CD4-positive, alpha-beta T cell treated with Interleukin-12 subunit alpha and Interleukin-12 subunit beta, for 1 hour (primary cell): ENCODE data around the gene SMIM36.
"Not testable (repeated sequence)": the region's sequence is repeated elsewhere in the genome, so short reads cannot be mapped to it uniquely, and the experiment has no call there.

Source experiments
- DNase-seq: peaks from one replicate; pipeline ENCODE4 v3.0.0-alpha.2; 2020

Gene SMIM36

DNA sequence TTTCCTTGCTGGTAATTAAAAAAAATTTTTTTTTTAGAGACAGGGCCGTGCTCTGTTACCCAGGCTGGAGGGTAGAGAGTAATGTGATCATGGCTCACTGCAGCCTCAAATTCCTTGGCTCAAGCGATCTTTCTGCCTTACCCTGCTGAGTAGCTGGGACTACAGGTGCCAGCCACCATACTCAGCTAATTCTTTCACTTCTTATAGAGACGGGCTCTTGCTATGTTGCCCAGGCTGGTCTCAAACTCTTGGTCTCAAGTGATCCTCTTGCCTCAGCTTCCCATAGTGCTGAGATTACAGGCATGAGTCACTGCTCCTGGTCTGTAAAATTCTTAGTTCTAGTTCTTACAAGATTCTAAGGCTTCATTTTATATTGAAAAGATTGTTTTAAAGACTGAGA is 11.1 kb downstream of the SMIM36 start:
- DNase-seq, result no peak

- no peak for DNase-seq
Measured at GRCh38 chr17:55496094-55496881, 15.0 kb downstream of the SMIM36 start.

DNA sequence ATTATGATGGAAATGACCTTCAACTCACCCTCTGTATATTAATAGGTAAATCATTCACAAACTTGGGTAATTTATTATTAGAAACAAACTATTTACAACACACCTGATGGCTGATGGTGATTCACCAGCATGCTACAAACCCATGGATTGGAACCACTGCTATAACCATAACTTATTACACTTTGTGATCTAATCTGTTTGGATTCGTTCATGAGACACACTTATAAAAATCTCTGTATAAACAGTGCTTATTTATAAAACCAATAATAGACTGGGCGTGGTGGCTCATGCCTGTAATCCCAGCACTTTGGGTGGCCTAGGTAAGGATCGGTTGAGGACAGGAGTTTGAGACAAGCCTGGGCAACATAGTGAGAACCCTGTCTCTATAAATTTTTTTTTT is 16.0 kb downstream of the SMIM36 start:
- no peak for DNase-seq

DNA sequence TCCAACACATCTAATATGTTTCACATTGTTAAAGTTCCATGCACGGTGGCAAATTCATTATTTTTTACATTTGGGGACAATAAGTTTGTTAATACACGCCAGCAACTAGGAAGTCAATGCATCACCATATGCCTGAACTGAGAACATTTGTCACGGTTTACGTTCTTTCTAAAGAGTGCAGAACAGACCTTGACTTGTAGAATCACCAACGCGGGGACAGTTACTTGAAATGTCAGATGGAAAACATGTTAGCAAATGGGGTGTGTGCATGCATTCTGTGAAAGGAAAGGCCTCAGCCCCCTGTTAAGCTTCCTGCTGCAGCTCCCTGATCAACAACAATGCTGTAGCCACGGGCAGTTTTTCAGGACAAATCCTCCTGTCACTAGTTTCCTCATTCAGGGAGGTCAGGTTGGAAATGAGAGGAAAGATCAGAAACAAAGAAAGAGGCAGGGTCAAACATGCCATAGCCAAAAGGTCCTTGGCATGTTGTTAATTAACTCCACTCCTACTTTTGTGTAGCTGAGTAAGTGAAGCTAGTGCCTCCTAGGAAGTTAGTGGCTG is 18.4 kb downstream of the SMIM36 start:
- no peak for DNase-seq

GRCh38 chr17:55490376-55490775 is 20.9 kb downstream of the SMIM36 start:
- no peak for DNase-seq

GRCh38 chr17:55487695-55488432 is 23.4 kb downstream of the SMIM36 start:
- no peak for DNase-seq

GRCh38 chr17:55484575-55484974 is 26.7 kb downstream of the SMIM36 start:
- no peak for DNase-seq

- no peak for DNase-seq
Measured at GRCh38 chr17:55482591-55483389, 28.5 kb downstream of the SMIM36 start.

DNA sequence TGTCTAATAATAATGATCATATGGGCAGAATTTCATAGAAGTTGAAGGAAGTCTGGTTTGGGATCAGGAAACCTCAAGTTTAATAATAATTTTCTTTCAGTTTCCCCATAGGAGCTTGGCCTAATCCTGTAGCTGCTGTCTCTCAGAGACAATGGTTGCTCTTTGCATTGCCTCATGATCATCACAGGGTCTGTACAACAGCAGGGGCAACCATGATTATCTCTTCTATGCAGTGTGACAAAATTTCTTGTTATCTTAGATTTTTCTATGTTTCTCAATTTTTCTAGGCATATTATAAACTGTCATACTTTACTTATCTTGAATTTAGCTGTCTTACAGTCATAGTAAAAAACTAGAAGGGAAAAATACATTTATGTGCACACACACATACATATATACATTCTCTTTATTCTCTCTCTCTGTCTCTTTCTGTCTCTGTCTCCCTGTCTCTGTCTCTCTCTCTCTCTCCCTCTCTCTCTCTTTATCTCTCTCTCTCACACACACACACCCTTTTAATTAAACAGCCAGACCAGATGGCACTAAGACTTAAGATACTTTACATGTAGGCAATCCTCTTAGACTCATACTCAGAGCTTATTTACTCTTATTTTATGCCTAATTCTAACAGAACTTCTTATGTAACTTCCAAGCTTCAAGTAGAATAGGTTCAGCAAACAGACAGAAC is 30.5 kb downstream of the SMIM36 start:
- DNase-seq, result no peak

DNA sequence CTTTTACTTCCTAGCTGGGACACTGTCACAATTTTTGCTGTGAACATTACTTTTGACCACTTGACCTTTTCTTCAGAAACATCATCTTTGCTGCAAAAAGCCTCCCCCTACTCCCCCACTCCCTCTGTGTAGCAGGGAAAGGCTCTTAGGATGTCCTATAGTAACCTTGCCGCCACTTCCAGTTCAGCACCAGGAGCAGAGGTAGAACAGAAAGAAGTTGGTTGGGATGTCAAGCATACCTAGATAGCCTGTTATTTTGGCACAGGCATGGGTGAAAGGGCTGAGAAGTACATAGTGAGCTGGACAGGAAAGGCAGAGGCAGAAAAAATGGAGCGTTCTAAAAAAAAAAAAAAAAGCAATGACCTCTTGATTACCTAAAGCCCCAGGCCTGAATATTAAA is 31.3 kb downstream of the SMIM36 start:
- DNase-seq, result no peak

DNA sequence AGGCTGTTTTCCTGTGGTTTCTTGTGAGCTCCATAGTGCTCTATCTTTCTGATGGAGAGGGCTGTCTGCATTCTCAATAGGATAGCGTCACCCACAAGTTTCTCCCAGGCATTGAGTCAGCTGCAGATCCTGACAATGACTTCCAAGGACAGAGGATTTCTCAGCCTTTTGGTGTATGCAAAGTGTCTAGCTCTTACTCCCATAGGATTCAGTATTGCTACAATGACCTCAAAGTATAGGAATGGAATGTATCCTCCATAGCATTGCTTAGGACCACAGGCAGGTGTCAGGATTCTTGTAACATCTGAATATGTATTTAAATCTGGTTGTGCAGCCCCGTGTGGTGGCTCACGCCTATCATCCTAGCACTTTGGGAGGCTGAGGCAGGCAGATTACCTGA is 32.3 kb downstream of the SMIM36 start:
- no peak for DNase-seq

DNA sequence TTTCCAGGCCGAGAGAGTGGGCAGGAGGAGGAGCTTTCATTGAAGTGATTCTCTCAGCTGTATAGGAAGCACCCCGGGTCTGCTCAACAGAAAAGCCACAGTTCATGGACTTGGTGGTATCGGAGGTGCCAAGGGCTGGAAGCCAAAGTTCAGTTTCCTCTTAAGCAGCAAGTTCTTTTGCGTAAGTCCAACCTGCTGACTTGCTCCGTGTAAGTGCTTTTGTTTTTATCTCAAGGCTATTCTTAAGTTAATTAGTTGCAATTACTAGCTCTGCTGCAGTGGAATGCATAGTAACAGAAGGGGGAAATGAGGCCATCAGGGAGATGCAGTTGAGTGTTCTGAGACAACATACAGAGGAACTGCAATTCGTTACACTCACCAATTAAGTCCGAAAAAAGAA is 44.6 kb downstream of the SMIM36 start:
- DNase-seq, result no peak

DNA sequence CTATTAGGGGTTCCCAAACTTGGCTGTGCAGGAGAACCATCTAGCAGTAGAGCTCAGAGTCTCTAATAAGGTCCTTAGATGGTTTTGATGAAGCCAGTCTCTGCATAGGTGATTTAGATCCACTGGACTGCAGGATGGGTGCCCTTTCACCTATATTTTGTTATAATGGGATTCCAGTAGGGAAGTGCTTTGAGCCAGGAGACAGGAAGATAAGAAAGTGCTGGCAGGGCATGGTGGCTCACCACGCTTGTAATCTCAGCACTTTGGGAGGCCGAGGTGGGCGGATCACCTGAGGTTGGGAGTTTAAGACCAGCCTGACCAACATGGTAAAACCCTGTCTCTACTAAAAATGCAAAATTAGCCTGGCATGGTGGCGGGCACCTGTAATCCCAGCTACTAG is 45.5 kb downstream of the SMIM36 start:
- not testable (repeated sequence) for DNase-seq

GRCh38 chr17:55463600-55463999 is 47.7 kb downstream of the SMIM36 start:
- no peak for DNase-seq

GRCh38 chr17:55462711-55463110 is 48.5 kb downstream of the SMIM36 start:
- no peak for DNase-seq

GRCh38 chr17:55462234-55462633 is 49.0 kb downstream of the SMIM36 start:
- DNase-seq, result no peak

DNA sequence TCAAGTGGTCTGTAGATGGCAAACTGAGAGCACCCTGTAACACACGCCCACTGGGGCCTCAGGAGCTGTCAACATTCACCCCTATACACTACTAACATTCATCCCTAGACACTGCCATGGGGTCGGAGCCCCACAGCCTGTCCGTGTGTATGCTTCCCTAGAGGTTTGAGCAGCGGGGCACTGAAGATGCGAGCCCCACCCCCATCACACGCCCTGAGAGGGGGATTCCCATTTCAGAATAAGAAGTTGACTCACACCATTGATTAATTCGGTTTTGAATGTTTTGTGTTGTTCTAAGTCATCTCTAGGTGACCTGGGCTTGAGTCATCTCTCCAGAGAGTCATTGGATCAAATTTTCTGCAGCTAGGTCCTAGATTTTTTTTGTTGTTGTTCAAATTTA is 52.3 kb downstream of the SMIM36 start:
- DNase-seq, result no peak

GRCh38 chr17:55458287-55458900 is 52.9 kb downstream of the SMIM36 start:
- no peak for DNase-seq

DNA sequence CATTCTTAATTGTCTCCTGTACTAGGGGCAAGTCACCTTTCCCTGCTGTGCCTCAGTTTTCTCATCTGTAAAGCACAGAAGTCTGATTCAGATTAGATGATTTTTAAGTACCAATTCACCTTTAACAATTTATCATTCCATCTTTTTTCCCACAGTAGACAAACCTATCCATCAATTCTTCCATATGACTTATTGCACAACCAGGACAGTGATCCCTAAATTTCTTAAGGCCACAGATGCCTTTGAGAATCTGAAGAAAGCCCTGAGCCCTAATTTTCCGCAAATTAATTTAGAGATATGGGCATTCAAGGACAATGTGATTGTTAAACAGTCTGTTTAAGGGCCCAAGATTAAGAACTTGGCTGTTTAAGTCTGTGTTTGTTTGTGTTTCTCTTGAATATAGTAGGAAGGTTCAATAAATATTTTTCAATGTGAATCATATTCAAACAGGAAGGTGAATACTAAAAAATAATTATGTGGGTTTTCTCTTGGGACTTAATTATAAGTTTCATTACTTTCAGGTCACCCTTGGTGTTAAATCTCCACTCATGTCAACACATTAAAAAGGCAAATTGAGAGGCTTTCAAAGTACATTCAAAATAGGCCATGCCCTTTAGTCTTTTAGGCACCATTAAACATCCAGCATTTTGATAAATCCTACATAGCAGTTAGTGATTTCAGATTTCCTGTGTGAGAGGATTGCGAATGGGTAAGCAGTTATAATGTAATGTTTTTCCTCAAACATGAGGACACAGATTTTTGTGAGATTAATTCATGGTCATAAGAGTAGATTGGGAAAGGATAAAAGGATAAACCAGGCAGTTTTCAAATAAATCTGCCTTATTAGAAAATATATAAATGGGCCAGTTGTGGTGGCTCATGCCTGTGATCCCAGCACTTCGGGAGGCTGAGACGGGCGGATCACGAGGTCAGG is 54.7 kb downstream of the SMIM36 start:
- no peak for DNase-seq

DNA sequence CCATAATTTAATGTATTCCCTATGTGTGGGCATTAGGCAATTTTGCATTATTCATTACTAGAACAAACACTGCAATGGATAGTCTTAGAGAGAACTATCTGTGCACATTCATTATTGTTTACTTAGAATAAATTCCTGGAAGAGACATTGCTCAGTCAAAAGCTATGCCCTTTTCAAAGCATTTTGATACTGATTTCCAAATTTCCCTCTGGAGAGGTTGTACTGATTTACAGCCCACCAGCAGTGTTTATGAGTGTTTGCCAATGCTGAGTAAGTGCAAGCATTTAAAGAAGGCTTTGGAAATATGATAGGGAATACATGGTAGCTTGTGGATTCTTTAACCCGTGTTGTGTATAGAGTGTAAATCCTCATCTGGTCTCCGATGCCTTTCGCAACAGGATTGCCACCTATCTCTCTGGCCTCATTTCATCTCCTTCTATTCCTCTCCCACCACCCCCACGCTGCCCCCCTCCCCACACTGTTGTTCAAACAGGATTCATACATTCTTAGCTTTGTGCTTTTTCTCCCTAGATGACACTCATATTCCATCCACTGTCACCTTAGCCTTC is 56.3 kb downstream of the SMIM36 start:
- DNase-seq, result no peak
